Mucosa of rectum (tissue), 2 donors: ENCODE data around the gene SEMA4G.
A peak's percentile ranks its signal among the peaks of the same experiment; 100 is the strongest.

ENCODE experiments used
- H3K27ac ChIP-seq, 2 donors: one replicate each; pipeline ENCODE4 v1.7.0; 2013; ENCODE audit warnings: inconsistent platforms in 2 of 2, low read depth in 2 of 2, low read length in 2 of 2
- H3K27me3 ChIP-seq, 2 donors: one replicate each; pipeline ENCODE4 v1.7.0; 2013; ENCODE audit warnings: low read length in 2 of 2; ENCODE audit not compliant: control insufficient read depth in 2 of 2, insufficient read depth in 2 of 2
- H3K36me3 ChIP-seq, 2 donors: one replicate each; pipeline ENCODE4 v1.7.0; 2013; ENCODE audit warnings: low read length in 2 of 2; ENCODE audit not compliant: control insufficient read depth in 2 of 2, insufficient read depth in 2 of 2
- H3K4me1 ChIP-seq, 2 donors: one replicate each; pipeline ENCODE4 v1.7.0; 2013; ENCODE audit warnings: low read length in 2 of 2, mild to moderate bottlenecking in 1 of 2; ENCODE audit not compliant: control insufficient read depth in 2 of 2, insufficient read depth in 2 of 2
- H3K4me3 ChIP-seq, 2 donors: one replicate each; pipeline ENCODE4 v1.7.0; 2013; ENCODE audit warnings: low read length in 2 of 2
- H3K9ac ChIP-seq, 2 donors: one replicate each; pipeline ENCODE4 v1.7.0; 2013; ENCODE audit warnings: low read length in 2 of 2, low read depth in 1 of 2, mild to moderate bottlenecking in 1 of 2
- H3K9me3 ChIP-seq, 2 donors: one replicate each; pipeline ENCODE4 v1.7.0; 2013; ENCODE audit warnings: low read length in 2 of 2; ENCODE audit not compliant: control insufficient read depth in 2 of 2
- donor health status: healthy.
- donor health status: Normal muscosa, but diverticular disease.

Gene SEMA4G

GRCh38 chr10:100999742-101000126, 30.4 kb downstream of the SEMA4G start, which contains the start of gene LZTS2:
LZTS2 (plus strand) TSS chr10:100999808; CDS start chr10:101002539, 2,731 bp downstream.
- peak within 1 kb of the TSS; percentile 90 to 96 for H3K27ac ChIP-seq
- peaks cover 8 to 14% of the 10 kb centered on the region in 2 donors for H3K36me3 ChIP-seq
- no peaks in the 10 kb centered on the region for H3K9me3 ChIP-seq
- no peaks in the 10 kb centered on the region for H3K27me3 ChIP-seq
- H3K4me1 ChIP-seq, result peaks cover 28 to 41% of the 10 kb centered on the region in 2 donors
- peak within 1 kb of the TSS; percentile 89 to 92 for H3K9ac ChIP-seq
- peak within 1 kb of the TSS; percentile 78 to 81 for H3K4me3 ChIP-seq

- no peaks in the 10 kb centered on the region for H3K9me3 ChIP-seq
- peak overlapping the region; percentile 87 to 89 for H3K27ac ChIP-seq
- peaks cover 28 to 41% of the 10 kb centered on the region in 2 donors for H3K4me1 ChIP-seq
- peak overlapping the region; percentile 78 to 81 for H3K4me3 ChIP-seq
- no peaks in the 10 kb centered on the region for H3K27me3 ChIP-seq
- H3K9ac ChIP-seq, result peak overlapping the region; percentile 77 to 79
- peaks cover 9 to 19% of the 10 kb centered on the region in 2 donors for H3K36me3 ChIP-seq
Measured at GRCh38 chr10:101000127-101000914, 31.0 kb downstream of the SEMA4G start.

GRCh38 chr10:101000915-101001658, 31.8 kb downstream of the SEMA4G start:
- Histone ChIP-seq H3K9ac (peak overlapping the region; percentile 70 to 77), H3K4me3 (peak overlapping the region; percentile 78 to 81), H3K36me3 (peaks cover 13 to 25% of the 10 kb centered on the region in 2 donors), H3K9me3 (no peaks in the 10 kb centered on the region), H3K27ac (peak overlapping the region; percentile 87 to 89), H3K4me1 (peaks cover 28 to 41% of the 10 kb centered on the region in 2 donors), H3K27me3 (no peaks in the 10 kb centered on the region)

GRCh38 chr10:101001659-101002035, 32.3 kb downstream of the SEMA4G start:
- peak overlapping the region; percentile 87 to 89 for H3K27ac ChIP-seq
- peaks cover 22 to 36% of the 10 kb centered on the region in 2 donors for H3K4me1 ChIP-seq
- no peaks in the 10 kb centered on the region for H3K9me3 ChIP-seq
- no peak overlapping the region for H3K4me3 ChIP-seq
- peaks cover 16 to 30% of the 10 kb centered on the region in 2 donors for H3K36me3 ChIP-seq
- peak overlapping the region; percentile 61 to 77 for H3K9ac ChIP-seq
- no peaks in the 10 kb centered on the region for H3K27me3 ChIP-seq

- Histone ChIP-seq H3K4me1 (peaks cover 20 to 34% of the 10 kb centered on the region in 2 donors), H3K36me3 (peaks cover 16 to 31% of the 10 kb centered on the region in 2 donors), H3K27me3 (no peaks in the 10 kb centered on the region), H3K9ac (no peak overlapping the region), H3K9me3 (no peaks in the 10 kb centered on the region), H3K27ac (no peak overlapping the region), H3K4me3 (no peak overlapping the region)
Measured at GRCh38 chr10:101002456-101002855, 33.2 kb downstream of the SEMA4G start.

- Histone ChIP-seq H3K36me3 (peaks cover 16 to 31% of the 10 kb centered on the region in 2 donors), H3K4me1 (peaks cover 13 to 29% of the 10 kb centered on the region in 2 donors), H3K27me3 (no peaks in the 10 kb centered on the region), H3K9me3 (no peaks in the 10 kb centered on the region), H3K27ac (no peak overlapping the region), H3K9ac (no peak overlapping the region), H3K4me3 (no peak overlapping the region)
Measured at GRCh38 chr10:101003639-101004206, 34.4 kb downstream of the SEMA4G start.

GRCh38 chr10:101005361-101005760, 36.1 kb downstream of the SEMA4G start:
- Histone ChIP-seq H3K4me3 (no peak overlapping the region), H3K9me3 (no peaks in the 10 kb centered on the region), H3K27ac (no peak overlapping the region), H3K4me1 (peaks cover 10 to 22% of the 10 kb centered on the region in 2 donors), H3K36me3 (peaks cover 16 to 31% of the 10 kb centered on the region in 2 donors), H3K27me3 (no peaks in the 10 kb centered on the region), H3K9ac (no peak overlapping the region)

- no peak overlapping the region for H3K4me3 ChIP-seq
- H3K9ac ChIP-seq, result no peak overlapping the region
- no peaks in the 10 kb centered on the region for H3K27me3 ChIP-seq
- H3K9me3 ChIP-seq, result no peaks in the 10 kb centered on the region
- H3K27ac ChIP-seq, result no peak overlapping the region
- H3K4me1 ChIP-seq, result peaks cover 7 to 17% of the 10 kb centered on the region in 2 donors
- H3K36me3 ChIP-seq, result peaks cover 16 to 31% of the 10 kb centered on the region in 2 donors
Measured at GRCh38 chr10:101005869-101006567, 36.7 kb downstream of the SEMA4G start.

- H3K9me3 ChIP-seq, result no peaks in the 10 kb centered on the region
- H3K4me1 ChIP-seq, result peaks cover under 1 to 11% of the 10 kb centered on the region in 2 donors
- peaks cover 16 to 31% of the 10 kb centered on the region in 2 donors for H3K36me3 ChIP-seq
- H3K27me3 ChIP-seq, result no peaks in the 10 kb centered on the region
- H3K4me3 ChIP-seq, result no peak overlapping the region
- no peak overlapping the region for H3K9ac ChIP-seq
- H3K27ac ChIP-seq, result peak overlapping the region in 1 of 2 donors; percentile 1
Measured at GRCh38 chr10:101006593-101007098, 37.3 kb downstream of the SEMA4G start.
